ENCODE data around the gene MOCS1.

MOCS1 gene

DNA sequence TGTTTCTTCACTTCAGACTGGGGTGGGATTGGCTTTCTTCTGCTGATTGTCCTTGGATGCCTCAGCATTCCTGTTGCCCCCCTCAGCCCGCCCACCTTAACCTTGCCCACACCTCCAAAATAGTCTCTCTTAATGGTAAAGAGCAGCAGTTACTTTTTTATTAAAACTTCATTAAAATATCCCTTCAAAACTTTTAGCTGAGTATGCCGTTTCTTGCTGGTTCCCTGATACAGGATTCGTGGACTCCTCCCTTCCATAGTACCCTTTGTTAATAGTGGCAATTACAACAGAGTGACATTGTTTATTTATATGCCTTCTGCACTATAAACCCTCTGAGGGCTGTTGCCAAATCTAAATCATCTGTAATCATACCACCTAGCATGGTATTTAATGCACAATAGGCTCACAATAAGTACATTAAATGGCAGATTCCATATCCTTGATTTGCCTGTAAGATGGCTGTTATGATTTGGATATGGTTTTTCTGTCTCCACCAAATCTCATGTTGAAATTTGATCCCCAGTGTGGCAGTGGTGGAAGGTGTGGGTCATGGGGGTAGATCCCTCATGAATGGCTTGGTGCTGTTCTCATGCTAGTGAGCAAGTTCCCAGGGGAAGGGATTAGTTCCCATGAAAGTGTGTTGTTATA is 3.5 kb upstream of the MOCS1 start:
- H3K27ac Mint-ChIP-seq: no peak overlapping the region

GRCh38 chr6:39936857-39937256 is 2.6 kb upstream of the MOCS1 start:
- H3K9me3 Mint-ChIP-seq: no peaks in the 10 kb centered on the region
- no peak overlapping the region for H3K27ac Mint-ChIP-seq
- no peak overlapping the region for H3K4me3 Mint-ChIP-seq
- no peaks in the 10 kb centered on the region for H3K36me3 Mint-ChIP-seq (ENCODE audit: low read depth)
- H3K4me1 Mint-ChIP-seq (ENCODE audit: low read depth): peaks cover 14% of the 10 kb centered on the region
- DNase-seq: no peak
- peaks cover 42% of the 10 kb centered on the region for H3K27me3 Mint-ChIP-seq

More for the DNA sequence above, 3.5 kb upstream of the MOCS1 start:
- H3K27me3 Mint-ChIP-seq: peaks cover 34% of the 10 kb centered on the region
- H3K4me3 Mint-ChIP-seq: no peak overlapping the region
- H3K36me3 Mint-ChIP-seq (ENCODE audit: low read depth): no peaks in the 10 kb centered on the region
- no peaks in the 10 kb centered on the region for H3K9me3 Mint-ChIP-seq
- peaks cover 13% of the 10 kb centered on the region for H3K4me1 Mint-ChIP-seq (ENCODE audit: low read depth)
- no peak for DNase-seq

- Mint-ChIP-seq H3K36me3 (ENCODE audit: low read depth) (no peaks in the 10 kb centered on the region), H3K27ac (no peak overlapping the region), H3K9me3 (no peaks in the 10 kb centered on the region), H3K27me3 (peaks cover 42% of the 10 kb centered on the region), H3K4me1 (ENCODE audit: low read depth) (peaks cover 14% of the 10 kb centered on the region), H3K4me3 (no peak overlapping the region)
- DNase-seq: no peak
Measured at GRCh38 chr6:39935241-39935640, 979 bp upstream of the MOCS1 start.

DNA sequence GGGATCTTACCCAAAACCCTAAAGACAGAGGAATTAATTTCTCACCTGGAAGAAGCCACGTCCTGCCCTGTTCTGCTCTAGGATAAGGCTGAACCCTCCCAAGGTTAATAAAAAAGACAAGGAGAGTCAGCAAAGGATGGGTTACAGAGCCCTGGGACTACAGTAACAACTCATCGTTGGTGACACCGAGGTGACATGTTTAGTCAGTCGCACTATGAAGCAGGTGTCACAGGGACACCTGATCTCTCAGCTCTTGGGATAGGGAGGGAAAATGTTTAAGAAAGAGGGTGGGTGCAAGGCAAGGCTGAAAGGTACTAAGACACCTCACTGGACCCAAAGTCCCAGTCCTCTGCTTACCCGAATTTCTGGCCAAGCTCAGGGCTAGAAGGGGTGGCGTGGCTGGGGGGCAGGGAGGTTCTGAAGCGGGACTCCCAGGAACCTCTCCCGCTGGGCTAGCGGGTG is 562 bp downstream of the MOCS1 start:
- Mint-ChIP-seq H3K27me3 (peaks cover 42% of the 10 kb centered on the region), H3K27ac (peak overlapping the region; percentile 79), H3K4me1 (ENCODE audit: low read depth) (peaks cover 14% of the 10 kb centered on the region), H3K9me3 (no peaks in the 10 kb centered on the region), H3K36me3 (ENCODE audit: low read depth) (no peaks in the 10 kb centered on the region), H3K4me3 (peak overlapping the region; percentile 74)
- DNase-seq: no peak

DNA sequence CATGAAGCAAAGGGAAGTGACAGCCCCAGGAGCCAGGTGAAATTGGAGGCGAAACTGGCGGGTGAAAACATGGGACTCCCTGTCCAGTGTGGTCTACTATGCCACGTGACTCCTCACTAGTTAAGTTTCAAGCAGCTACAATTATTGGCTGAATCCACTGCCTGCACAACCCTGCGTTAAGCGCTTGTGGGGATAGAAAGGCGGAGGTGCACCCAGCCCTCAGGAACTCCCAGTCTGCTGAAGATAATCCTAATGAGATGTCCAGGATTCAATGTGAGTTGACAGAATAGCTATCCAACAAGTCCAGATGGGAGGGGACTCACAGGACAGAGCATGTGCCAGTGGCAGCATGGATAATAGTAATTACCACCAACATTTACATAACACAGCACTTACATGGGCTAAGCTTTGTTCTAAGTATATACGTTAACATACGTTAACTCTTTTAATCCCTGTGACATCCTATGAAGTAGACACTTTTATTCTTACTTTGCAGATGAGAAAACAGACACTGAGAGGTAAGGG is 1.8 kb downstream of the MOCS1 start:
- no peak for DNase-seq
- Mint-ChIP-seq H3K4me1 (ENCODE audit: low read depth) (peaks cover 14% of the 10 kb centered on the region), H3K36me3 (ENCODE audit: low read depth) (no peaks in the 10 kb centered on the region), H3K27me3 (peaks cover 36% of the 10 kb centered on the region), H3K4me3 (no peak overlapping the region), H3K9me3 (no peaks in the 10 kb centered on the region), H3K27ac (no peak overlapping the region)

DNA sequence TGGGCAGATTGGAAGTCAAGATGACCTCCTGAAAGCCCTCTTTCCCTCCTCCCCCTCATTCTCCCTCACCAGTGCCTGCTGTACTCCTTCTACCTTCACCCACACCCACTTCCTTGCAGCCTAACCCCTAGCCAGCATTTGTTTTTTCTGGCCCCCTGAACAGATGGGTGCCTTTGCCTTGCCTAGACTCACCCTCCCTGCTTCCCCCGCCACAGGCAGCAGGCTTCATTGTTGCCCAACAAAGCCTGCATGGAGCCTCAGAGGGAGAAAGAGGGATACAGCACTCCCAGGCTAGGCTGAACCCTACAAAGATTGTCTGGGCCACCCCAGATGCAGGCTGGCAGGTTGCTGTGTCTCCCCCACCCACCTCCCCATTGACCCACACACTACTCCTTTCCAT is 2.7 kb downstream of the MOCS1 start:
- no peaks in the 10 kb centered on the region for H3K36me3 Mint-ChIP-seq (ENCODE audit: low read depth)
- peaks cover 14% of the 10 kb centered on the region for H3K4me1 Mint-ChIP-seq (ENCODE audit: low read depth)
- no peak overlapping the region for H3K4me3 Mint-ChIP-seq
- no peak for DNase-seq
- H3K27me3 Mint-ChIP-seq: peaks cover 29% of the 10 kb centered on the region
- H3K9me3 Mint-ChIP-seq: no peaks in the 10 kb centered on the region
- no peak overlapping the region for H3K27ac Mint-ChIP-seq

- Mint-ChIP-seq H3K4me3 (no peak overlapping the region), H3K36me3 (ENCODE audit: low read depth) (no peaks in the 10 kb centered on the region), H3K27ac (no peak overlapping the region), H3K9me3 (peaks cover 4% of the 10 kb centered on the region), H3K27me3 (peaks cover 27% of the 10 kb centered on the region), H3K4me1 (ENCODE audit: low read depth) (peaks cover 18% of the 10 kb centered on the region)
- DNase-seq: no peak
Measured at GRCh38 chr6:39930540-39930939, 3.7 kb downstream of the MOCS1 start.

DNA sequence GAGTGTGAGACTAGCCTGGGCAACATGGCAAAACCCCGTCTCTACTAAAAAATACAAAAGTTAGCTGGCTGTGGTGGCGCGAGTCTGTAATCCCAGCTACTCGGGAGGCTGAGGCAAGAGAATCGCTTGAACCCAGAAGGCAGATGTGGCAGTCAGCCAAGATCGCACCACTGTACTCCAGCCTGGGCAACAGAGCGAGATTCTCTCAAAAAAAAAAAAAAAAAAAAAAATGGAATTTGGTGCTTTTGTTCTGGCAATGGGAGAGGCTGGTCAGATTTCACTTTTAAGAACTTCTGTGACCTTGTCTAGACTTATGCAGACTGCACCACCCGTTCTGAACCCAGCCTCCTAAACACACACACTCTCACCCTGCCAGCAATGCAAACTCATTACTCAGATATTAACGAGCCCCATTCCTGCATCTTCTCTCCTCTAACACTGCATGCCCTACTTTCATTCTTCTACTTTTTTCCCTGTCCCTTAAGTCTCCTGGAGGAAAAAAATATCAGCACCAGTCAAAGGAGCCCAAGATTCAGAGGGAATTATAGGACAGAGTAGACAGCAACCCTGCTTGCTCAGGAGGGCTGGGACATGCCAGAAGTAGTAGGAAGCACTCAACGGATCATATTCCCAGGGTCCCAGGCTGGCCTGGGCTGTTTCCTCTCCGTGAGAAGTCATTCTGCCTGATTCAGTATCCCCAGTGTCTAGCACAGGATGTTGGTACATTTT is 4.4 kb downstream of the MOCS1 start:
- H3K27me3 Mint-ChIP-seq: peaks cover 22% of the 10 kb centered on the region
- H3K27ac Mint-ChIP-seq: no peak overlapping the region
- no peaks in the 10 kb centered on the region for H3K36me3 Mint-ChIP-seq (ENCODE audit: low read depth)
- H3K9me3 Mint-ChIP-seq: peaks cover 4% of the 10 kb centered on the region
- H3K4me3 Mint-ChIP-seq: no peak overlapping the region
- peaks cover 18% of the 10 kb centered on the region for H3K4me1 Mint-ChIP-seq (ENCODE audit: low read depth)
- DNase-seq: no peak

- peaks cover 4% of the 10 kb centered on the region for H3K9me3 Mint-ChIP-seq
- peaks cover 16% of the 10 kb centered on the region for H3K4me1 Mint-ChIP-seq (ENCODE audit: low read depth)
- H3K36me3 Mint-ChIP-seq (ENCODE audit: low read depth): no peaks in the 10 kb centered on the region
- no peak for DNase-seq
- H3K27me3 Mint-ChIP-seq: peaks cover 20% of the 10 kb centered on the region
- no peak overlapping the region for H3K27ac Mint-ChIP-seq
- no peak overlapping the region for H3K4me3 Mint-ChIP-seq
Measured at GRCh38 chr6:39929039-39929732, 5.1 kb downstream of the MOCS1 start.

GRCh38 chr6:39927159-39927558 is 7.1 kb downstream of the MOCS1 start:
- H3K27me3 Mint-ChIP-seq: peaks cover 2% of the 10 kb centered on the region
- H3K4me1 Mint-ChIP-seq (ENCODE audit: low read depth): peaks cover 9% of the 10 kb centered on the region
- DNase-seq: no peak
- no peak overlapping the region for H3K4me3 Mint-ChIP-seq
- no peaks in the 10 kb centered on the region for H3K36me3 Mint-ChIP-seq (ENCODE audit: low read depth)
- peaks cover 4% of the 10 kb centered on the region for H3K9me3 Mint-ChIP-seq
- no peak overlapping the region for H3K27ac Mint-ChIP-seq

DNA sequence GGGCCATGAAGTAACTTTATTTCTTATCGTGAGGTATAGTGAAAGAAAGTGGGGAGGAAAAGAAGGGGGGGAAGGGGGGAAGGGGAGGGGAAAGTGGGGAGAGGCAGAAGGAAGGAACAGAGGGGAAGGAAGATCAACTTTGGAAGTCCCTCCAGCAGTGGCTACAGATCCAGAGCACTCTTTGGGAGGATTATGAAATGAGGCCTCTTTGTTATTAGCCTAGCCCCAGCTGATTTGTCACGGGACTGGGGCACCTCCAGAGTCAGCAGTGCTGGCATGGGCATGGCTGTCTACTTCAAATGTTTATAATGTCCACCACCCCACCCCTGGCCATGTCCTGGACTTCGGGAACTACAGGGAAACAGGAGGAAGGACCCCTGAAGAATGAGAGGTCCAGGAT is 7.6 kb downstream of the MOCS1 start:
- no peak for DNase-seq
- H3K27ac Mint-ChIP-seq: no peak overlapping the region

DNA sequence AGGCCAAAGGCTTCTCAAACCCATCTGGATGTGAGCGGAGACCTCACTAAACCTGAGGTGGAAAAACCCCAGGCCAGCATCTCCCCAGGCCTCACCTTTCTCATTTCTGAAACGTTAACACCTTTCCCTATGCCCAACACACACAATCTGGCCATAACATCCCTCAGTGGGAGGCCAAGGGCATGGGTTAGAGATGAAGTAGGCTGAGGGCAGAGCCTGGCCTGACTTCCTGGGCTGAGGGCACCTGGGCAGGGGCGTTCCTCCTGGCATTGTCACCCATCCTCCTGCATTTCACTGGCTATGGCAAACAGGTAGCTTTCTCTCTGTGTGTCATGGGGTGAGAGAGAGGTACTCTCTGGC is 8.4 kb downstream of the MOCS1 start:
- no peak overlapping the region for H3K4me3 Mint-ChIP-seq
- peaks cover 9% of the 10 kb centered on the region for H3K4me1 Mint-ChIP-seq (ENCODE audit: low read depth)
- no peaks in the 10 kb centered on the region for H3K36me3 Mint-ChIP-seq (ENCODE audit: low read depth)
- DNase-seq: no peak
- H3K9me3 Mint-ChIP-seq: peaks cover 4% of the 10 kb centered on the region
- H3K27ac Mint-ChIP-seq: no peak overlapping the region
- H3K27me3 Mint-ChIP-seq: no peaks in the 10 kb centered on the region

More for the DNA sequence above, 7.6 kb downstream of the MOCS1 start:
- Mint-ChIP-seq H3K36me3 (ENCODE audit: low read depth) (no peaks in the 10 kb centered on the region), H3K9me3 (peaks cover 4% of the 10 kb centered on the region), H3K27me3 (no peaks in the 10 kb centered on the region), H3K4me1 (ENCODE audit: low read depth) (peaks cover 9% of the 10 kb centered on the region), H3K4me3 (no peak overlapping the region)

DNA sequence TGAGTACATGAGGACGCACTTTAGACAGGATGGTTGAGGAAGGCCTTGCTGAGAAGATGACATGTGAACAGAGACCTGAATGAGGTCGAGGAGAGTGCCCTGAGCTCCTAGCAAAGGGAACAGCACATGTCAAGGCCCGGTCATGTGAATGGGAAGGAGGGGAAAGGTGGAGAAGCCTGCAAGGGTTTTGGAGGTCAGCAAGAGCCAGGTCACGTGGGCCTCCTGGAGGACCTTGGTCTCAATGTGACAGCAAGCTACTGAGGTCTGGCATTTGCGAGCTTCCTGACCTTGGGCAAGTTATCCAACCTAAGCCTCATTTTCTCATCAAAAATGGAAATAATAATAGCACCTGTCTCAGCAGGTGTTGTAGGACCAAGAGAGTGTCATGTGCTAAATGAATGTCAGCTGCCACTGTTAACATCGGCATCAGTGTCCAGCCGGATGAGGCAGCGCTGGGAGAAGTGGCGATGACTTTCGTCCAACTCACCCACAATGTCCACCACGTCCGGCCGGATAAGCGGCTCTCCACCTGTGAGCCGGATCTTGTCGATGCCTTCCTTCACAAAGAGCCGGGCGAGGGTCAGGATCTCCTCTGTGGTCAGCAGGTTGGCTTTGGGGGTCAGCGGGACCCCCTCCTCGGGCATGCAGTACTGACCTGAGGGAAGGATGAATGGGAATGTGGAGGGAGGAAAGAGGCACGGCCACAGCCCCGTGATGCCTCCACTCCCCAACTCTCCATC is 8.9 kb downstream of the MOCS1 start:
- Mint-ChIP-seq H3K27me3 (no peaks in the 10 kb centered on the region), H3K27ac (peak overlapping the region; percentile 8), H3K4me3 (no peak overlapping the region), H3K9me3 (peaks cover 4% of the 10 kb centered on the region), H3K36me3 (ENCODE audit: low read depth) (no peaks in the 10 kb centered on the region), H3K4me1 (ENCODE audit: low read depth) (peaks cover 9% of the 10 kb centered on the region)
- no peak for DNase-seq

DNA sequence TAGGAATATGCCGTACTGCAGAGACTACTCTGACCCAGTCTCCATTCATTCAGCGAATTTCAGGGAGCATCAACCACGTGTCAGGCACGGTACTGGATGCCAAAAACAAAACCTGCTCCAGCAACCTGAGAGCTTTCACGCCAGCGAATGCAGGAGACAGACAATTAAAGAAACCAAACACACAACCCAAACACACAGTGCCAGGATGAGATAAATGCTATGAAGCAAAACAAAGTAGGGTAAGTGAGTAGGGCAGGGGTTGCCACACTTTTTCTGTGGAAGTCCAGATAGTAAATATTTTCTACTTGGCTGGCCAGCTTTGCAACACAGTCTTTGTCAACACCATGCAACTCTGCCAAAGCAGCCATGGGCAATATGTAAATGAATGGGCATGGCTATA is 10.0 kb downstream of the MOCS1 start:
- peaks cover 9% of the 10 kb centered on the region for H3K4me1 Mint-ChIP-seq (ENCODE audit: low read depth)
- no peak overlapping the region for H3K4me3 Mint-ChIP-seq
- H3K9me3 Mint-ChIP-seq: peaks cover 4% of the 10 kb centered on the region
- no peak for DNase-seq
- H3K27me3 Mint-ChIP-seq: no peaks in the 10 kb centered on the region
- H3K27ac Mint-ChIP-seq: no peak overlapping the region
- H3K36me3 Mint-ChIP-seq (ENCODE audit: low read depth): no peaks in the 10 kb centered on the region
